Stimulated activated CD8-positive, alpha-beta memory T cell treated with anti-CD3 and anti-CD28 coated beads, Interleukin-4, amount 100 ng/mL, for 48 hours (primary cell): ENCODE data around the gene SIK3.
"Not testable (repeated sequence)": the region's sequence is repeated elsewhere in the genome, so short reads cannot be mapped to it uniquely, and the experiment has no call there.

Experiments
- DNase-seq: peaks from one replicate; pipeline ENCODE4 v3.0.0-alpha.2; 2020

SIK3 gene

GRCh38 chr11:117074119-117074518 lies 24.1 kb downstream of the SIK3 start:
- DNase-seq = no peak

DNA sequence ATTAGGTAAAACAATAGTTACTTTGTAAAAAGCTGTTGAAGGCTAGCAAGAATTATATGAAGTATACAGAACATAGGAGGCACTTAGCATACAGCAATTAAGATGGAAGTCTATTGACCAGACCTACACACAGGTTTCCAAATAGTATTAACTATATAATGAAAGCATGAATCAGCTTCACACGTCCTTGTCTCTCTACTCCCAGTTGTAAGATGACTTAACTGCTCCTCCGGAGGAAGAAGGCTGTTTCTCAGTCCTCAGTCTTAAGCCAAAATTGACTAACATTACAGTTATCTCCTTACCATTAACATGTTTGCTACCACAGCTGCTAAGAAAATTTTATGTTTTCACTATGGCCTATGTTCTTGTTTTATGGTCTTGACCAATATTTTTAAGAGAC lies 24.7 kb downstream of the SIK3 start:
- DNase-seq = no peak

- no peak for DNase-seq
Measured at GRCh38 chr11:117072517-117073461, 25.4 kb downstream of the SIK3 start.

DNA sequence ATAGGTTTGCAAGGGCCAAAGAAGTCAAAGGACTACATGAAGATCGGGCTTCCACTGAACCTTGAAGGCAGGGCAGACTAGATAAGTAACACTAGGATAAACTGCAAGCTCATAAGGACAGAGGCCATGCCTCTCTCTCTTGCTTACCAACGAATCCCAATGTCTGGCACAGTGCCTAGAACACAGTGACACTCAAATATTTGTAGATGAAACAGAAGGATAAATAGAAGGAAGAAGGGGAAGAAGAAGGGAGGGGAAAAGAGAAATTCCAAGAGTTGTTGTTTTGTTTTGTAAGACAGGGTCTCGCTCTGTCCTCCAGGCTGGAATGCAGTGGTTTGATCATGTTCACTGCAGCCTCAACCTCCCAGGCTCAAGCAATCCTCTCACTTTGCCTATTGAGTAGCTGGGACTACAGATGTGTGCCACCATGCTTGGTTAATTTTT lies 26.9 kb downstream of the SIK3 start:
- no peak for DNase-seq

DNA sequence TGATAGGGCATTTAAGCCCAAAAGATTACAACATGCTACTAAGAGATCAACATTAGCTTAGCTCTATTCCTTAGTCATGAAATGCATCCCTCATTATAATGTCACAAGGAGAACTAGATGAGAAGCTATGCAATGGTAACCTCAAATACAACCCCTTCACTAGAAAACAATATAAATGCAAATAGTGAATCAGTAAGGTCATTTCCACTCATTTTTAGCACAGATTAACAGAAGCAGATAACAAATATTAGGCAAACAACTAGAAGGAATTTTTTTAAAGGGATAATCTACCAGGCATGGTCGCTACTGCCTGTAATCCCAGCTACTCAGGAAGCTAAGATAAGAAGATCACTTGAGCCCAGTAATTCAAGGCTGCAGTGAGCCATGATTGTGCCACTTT lies 28.2 kb downstream of the SIK3 start:
- no peak for DNase-seq

GRCh38 chr11:117068303-117068860 lies 29.8 kb downstream of the SIK3 start:
- DNase-seq = no peak

DNA sequence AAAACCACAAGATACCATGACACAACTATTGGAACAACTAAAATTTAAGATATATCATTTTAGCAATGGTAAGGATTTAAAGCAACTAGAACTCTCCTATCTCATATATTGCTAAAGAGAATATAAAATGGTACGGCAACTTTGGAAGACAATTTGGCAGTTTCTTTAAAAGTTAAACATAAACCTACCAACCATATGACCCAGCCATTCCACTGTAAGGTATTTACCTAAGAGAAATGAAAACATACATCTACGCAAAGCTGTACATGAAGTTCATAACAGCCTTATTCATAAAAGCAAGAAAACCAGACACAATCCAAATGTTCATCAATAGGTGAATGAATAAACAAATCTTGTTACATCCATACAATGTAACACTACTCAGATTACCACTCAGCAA lies 31.3 kb downstream of the SIK3 start:
- DNase-seq = no peak

- no peak for DNase-seq
Measured at GRCh38 chr11:117064275-117064674, 34.0 kb downstream of the SIK3 start.

GRCh38 chr11:117062498-117062897 lies 35.7 kb downstream of the SIK3 start:
- no peak for DNase-seq

DNA sequence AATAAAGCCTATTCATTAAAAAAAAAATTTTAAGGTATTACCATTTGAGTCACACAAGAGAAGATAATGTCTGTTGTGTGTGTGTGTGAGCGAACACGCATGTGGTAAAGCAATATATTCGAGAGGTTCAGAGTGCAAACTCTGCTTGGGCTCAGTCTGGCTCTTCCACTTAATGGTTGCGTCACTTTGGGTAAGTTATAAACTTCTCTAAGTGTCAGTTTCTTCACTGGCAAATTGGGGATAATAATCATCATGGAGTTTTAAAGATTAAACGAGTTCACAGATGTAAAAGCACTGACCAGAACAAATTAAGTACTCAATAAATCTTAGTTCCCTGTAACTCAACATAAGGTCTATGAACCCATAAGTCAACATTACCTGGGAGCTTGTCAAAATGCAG lies 37.0 kb downstream of the SIK3 start:
- no peak for DNase-seq

DNA sequence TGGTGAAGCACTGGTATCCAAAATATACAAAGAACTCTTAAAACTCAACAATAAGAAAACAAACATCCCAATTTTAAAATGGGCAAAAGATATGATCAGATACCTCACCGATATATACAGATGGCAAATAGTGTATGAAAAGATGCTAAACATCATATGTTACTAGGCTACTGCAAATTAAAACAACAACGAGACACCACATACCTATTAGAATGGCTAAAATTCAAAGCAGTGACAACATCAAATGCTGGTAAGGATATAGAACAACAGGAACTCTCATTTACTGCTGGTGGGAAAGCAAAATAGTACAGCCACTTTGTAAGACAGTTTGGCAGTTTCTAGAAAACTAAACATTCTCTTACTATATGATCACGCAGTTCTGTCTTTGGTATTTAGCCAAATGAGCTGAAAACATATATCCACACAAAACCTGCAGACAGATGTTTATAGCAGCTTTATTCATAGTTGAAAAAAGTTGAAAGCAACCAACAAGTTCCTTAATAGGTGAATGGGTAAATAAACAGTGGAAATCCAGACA lies 38.5 kb downstream of the SIK3 start:
- no peak for DNase-seq

DNA sequence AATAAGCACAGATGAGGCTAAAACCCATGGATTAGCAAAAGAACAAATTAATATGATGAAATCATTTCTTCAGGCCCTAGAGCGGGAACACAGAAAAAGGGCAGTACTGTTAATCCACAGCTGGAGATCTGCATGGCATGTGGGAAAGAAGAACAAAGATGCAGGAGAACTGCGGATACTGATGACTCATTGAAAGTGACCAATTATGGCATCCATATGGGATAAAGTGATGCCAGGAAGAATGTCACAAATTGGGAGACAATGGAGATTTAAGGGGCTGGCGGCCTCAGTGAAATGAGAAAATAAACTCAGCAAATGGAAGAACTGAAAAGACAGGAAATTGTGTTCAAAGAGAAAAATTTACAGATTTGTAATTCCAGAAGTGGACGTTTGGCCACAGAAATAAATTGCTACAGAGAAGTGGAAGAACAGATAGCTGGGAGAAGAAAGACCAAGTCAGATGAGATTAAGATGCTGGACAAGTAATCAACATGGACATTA lies 39.4 kb downstream of the SIK3 start:
- DNase-seq = no peak

DNA sequence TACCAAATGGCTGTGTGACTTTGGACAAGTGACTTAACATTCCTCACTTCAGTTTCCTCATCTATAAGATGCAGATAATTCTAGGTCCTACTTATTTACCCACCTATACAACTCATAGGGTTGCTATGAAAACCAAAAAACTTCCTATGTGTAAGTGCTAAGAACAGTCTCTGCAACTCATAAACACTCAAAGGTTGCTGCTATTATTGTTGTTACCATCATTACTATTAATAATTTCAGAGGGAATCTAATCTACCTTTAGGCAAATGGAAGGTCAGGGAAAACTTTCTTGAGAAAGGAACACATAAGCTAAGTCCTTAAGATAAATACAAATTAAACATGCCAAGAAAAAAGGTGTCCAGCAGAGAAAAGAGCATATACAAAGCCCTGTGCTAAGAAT lies 40.5 kb downstream of the SIK3 start:
- no peak for DNase-seq

DNA sequence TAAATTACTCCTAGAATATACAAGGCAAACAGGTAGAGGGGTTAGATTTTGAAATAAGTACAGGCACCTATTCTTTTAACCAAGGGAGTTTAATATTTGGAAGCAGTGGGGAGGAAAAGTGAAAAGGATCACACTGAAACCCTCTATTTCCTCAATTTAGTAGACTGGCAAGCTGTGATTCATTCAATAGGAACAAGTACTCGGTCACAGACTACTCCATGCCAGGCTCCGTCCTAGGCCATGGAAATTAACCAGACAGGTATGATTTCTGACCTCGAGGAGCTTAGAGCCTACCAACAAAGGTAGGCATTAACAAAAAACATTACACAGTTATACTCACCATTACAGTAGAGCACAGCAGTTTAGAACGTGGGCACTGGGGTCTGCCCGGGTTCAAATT lies 40.9 kb downstream of the SIK3 start:
- DNase-seq = no peak

DNA sequence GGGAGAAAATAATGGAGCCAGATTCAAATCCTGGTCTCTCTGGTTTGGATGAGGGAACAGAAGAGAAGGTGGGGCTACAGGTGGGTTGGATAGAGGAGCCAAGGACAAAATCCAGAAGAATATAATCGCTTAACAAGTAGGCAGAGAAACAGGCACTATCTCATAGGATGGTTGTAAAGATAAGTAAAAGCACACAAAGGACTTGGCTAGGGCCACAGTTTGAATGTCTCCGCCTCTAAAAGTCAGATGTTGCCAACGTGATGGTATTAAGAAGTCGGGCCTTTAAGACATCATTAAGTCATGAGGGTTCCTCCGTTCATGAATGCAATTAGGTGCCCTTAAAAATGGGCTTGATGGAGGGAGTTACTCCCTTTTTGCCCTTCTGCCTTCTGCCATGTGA lies 42.8 kb downstream of the SIK3 start:
- DNase-seq = no peak

DNA sequence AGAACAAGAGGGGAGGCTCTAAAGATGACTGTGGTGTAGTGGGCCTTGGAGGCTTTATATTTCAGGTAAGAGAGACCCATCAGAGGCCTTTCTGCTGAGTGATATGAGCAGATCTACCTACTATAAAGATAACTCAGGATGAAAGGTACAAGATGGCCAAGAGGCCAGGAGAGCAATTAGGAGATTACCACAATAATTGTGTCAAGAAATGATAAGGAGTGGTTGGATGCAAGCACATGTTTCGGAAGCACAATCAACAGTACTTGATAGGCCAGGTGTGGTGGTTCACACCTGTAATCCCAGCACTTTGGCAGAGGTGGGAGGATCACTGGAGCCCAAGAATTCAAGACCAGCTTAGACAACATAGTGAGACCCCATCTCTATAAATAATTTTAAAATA lies 43.8 kb downstream of the SIK3 start:
- no peak for DNase-seq

DNA sequence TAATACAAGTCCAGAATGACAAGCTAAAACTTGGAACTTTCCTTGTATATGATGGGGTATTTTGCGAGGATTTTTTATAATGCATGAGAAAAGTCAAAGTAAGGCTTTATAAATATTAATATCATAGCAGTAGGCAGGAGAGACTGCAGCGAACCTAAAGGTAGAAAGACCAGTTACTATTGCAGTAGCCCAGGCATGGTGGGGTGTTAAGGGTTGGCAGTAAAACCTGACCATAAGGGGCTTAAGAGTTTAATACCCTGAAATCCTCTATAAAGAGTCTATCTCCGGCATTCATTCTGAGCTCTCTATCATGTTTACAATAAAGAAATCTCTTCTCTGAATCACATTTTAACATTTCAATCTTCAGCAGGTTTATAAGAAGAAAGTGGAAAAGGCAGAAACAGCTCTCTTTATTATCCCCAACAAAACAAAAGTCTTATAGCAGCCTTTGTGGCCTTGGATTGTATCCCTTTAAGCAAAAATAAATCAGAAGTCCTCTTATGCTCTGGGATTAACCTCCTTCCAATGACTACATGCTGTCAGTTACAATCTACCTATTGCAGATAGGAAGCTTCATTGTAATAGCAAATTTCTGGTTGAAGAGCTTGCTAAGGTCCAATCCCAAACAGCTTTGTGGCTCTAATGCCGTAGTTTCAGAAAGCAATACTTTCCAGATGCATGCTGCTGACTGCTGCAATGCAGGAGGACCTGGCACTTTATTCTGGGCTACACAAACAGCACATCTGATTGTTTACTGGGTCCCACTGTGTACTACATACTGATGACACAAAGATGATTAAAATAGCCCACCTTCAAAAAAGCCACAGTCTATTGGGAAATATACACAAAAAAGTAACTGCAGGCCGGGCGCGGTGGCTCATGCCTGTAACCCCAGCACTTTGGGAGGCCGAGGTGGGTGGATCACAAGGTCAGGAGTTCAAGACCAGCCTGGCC lies 45.8 kb downstream of the SIK3 start:
- no peak for DNase-seq

DNA sequence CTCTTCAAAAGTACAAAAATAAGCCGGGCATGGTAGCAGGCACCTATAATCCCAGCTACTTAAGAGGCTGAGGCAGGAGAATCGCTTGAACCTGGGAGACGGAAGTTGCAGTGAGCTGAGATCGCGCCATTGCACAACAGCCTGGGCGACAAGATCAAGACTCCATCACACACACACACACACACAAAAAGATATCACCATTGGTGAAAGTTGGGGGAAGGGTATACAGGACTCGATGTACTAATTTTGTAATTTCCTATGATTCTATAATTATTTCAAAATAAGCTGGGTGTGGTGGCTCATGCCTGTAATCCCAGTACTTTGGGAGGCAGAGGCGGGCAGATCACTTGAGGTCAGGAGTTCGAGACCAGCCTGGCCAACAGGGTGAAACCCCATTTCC lies 48.1 kb downstream of the SIK3 start:
- not testable (repeated sequence) for DNase-seq

DNA sequence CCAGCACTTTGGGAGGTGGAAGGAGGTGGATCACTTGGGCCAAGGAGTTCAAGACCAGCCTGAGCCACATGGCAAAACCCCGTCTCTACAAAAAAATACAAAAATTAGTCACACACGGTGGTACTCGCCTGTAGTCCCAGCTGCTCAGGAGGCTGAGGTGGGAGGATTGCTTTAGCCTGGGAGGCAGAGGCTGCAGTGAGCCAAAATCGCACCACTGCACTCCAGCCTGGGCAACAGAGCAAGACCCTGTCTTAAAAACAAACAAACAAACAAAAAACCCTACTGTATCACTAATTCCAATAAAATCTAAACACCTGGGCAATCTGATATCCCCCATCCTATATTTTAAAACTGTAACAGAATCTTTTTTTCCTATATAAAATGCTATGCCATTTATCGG lies 51.6 kb downstream of the SIK3 start:
- not testable (repeated sequence) for DNase-seq

DNA sequence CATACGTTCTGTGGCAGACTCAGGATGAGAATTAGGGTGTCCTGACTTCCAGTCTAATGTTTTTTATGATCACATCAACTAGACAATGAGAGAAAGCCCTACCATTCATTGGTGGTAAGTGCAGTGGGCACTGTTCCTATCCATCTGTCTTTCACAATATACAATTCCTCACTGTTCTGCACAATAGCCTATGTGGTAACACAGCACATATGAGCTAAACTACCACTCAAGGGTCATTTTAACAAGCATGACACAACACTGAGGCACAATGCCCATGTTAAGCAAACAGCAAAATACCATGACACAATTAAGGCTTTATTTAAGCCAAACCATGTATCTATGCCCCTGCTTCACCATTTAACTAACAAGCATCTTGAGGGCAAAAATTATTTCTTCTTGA lies 52.3 kb downstream of the SIK3 start:
- no peak for DNase-seq

DNA sequence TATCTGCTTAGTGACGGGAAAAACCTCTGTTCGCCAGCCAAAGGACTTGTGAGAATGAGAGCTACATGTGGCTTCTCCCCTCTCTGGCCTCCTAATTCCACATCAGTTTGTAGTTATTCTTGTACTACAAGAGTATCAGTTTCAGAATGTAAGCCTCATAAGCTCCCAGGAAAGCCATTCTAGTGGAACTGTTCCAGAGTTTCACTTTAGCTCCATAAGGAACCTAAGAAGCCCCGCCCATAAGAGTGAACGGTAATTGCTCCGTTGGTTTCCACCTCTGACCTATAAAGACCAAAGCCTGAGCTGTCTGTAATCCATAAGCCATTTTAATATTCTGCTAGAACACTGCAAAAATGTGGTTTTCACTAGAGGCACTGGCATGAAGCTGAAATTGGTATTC lies 53.0 kb downstream of the SIK3 start:
- DNase-seq = no peak

DNA sequence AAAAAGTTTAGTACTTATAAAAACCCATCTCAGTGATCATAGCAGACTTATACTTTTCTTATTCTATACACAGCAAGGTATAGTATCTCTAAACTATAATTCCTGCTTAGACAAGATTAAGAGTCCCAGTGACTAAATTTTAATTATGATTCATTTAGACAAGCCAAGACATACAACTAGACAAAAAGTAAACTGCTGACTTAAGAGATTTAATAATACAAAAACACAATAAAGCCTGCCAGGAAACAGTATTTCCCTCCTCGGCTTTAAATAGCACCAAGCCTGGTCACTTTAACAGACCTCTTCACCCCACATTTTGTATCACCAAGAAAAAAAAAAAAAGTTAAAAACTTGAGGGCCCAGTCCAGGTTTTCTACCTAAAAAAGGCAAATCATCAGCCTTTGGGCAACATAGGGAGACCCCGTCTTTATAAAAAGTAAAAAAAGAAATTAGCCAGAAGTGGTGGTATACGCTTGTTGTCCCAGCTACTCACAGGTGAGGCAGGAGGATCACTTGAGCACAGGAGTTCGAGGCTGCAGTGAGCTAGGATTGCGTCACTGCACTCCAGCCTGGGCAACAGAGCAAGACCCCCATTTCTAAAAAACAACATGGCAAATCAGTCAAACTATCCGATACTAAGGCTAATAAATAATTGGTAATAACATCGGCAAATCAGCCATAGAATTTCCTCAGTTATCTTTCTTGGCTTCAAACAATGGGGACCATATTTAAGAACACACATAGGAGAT lies 53.8 kb downstream of the SIK3 start:
- no peak for DNase-seq
